Coronary artery (tissue), 2 donors: ENCODE measurements around the gene BHMT.

Experiments
- DNase-seq: peaks from one replicate; pipeline ENCODE4 v3.0.0-alpha.2; 2017; ENCODE audit warnings: low spot score
- H3K27ac ChIP-seq, 2 donors: fragments of 200-600 bp; sonication (generic); one replicate each; pipeline ENCODE4 v1.5.1; 2016 to 2019
- H3K4me3 ChIP-seq: fragments of 200-600 bp; sonication (generic); 2 replicates; pipeline ENCODE4 v1.5.1; 2016; ENCODE audit warnings: mild to moderate bottlenecking, moderate library complexity
- CTCF ChIP-seq: fragments of 200-600 bp; sonication (generic); IDR thresholded peaks from one replicate; pipeline ENCODE4 v1.5.1; 2019; ENCODE audit warnings: antibody characterized with exemption

The BHMT gene

DNA sequence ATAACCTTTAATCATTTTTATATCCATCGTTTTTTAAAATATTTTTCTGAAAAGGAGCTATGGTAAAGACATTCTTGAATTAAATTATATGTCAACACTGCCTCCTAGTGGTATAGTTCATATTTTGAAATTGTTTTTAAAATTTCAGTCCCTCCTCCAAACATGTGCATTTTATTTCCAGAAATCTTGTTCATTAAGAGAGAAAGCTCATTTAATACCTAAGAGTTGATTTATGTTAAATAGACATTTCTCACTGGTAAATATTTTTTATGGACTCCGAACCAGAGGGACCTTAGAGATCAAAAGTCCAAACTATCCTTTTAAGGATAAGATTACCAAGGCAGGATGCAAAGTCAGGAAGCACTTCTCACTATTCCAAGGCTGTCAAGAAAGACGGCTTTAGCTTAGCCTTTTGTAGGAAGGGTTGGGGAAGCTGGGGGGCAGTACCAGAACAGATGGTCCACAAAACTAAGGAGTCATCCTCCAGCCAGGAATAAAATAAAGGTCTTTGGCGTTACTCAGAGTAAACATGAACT is 21.6 kb downstream of the BHMT start:
- peak overlapping the region; percentile 58 for H3K4me3 ChIP-seq
- DNase-seq = no peak
- TF ChIP-seq CTCF = peak; percentile 14
- H3K27ac ChIP-seq = peak overlapping the region; percentile 65 to 69

- H3K4me3 ChIP-seq = peak overlapping the region; percentile 58
- no peak for DNase-seq
- peak; percentile 54 for TF ChIP-seq CTCF
- H3K27ac ChIP-seq = peak overlapping the region; percentile 65 to 69
Observed at GRCh38 chr5:79133657-79134451, 22.2 kb downstream of the BHMT start.

- TF ChIP-seq CTCF = no peak
- no peak for DNase-seq
- no peak overlapping the region for H3K27ac ChIP-seq
Observed at GRCh38 chr5:79135790-79136553, 24.4 kb downstream of the BHMT start.

GRCh38 chr5:79136618-79137017 is 25.0 kb downstream of the BHMT start:
- Histone ChIP-seq H3K4me3 (no peak overlapping the region), H3K27ac (no peak overlapping the region)
- no peak for DNase-seq
- TF ChIP-seq CTCF = no peak

More at GRCh38 chr5:79135790-79136553, 24.4 kb downstream of the BHMT start:
- no peak overlapping the region for H3K4me3 ChIP-seq

DNA sequence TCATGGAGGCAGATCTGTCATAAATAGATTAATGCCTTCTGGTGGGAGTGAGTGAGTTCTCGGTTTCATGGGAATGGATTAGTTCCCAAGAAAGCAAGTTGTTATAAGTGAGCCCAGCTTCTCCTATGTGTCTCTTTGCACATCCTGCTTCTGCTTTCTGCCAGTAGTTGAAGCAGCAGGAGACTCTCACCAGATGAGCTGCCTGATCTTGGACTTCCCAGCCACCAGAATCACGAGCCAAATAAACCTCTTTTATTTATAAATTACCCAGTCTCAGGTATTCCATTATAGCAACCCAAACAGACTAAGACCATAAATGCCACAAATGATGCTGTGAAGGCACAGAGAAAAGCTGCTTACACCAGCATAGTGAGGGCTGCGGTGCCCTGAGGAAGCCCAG is 28.9 kb downstream of the BHMT start:
- Histone ChIP-seq H3K4me3 (no peak overlapping the region), H3K27ac (no peak overlapping the region)
- DNase-seq = no peak
- no peak for TF ChIP-seq CTCF

DNA sequence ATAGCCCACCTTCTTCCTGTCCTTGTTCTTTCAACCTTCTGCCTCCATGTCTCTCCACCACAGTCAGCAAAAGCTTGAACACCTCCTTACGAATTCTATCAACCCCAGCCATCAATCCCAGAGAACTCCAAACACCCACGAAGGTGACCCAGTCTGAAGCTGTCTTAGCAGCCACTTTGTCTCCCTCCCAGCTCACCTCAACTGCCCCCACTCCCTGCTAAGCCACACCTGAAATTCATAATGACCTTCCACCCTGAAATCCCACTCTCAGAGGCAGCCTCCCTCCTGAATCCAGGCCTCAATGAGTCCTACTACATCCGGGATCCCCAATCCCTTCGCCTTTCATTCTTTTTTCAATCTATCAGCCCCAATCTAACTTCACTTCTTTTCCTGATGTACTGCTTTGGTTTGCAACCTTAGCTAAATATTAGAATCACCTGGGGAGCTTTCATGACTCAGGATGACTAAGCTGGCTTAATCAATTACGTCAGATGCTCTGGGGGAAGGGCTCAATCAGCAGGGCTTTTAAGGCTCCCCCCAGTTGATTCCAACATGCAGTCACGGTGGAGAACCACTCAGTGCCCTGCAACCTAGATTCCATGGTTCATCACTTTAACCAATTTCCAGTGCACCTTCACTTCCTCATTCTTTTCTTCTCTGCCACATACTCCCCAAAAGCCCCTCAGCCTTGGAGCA is 32.2 kb downstream of the BHMT start:
- DNase-seq = no peak
- no peak overlapping the region for H3K27ac ChIP-seq
- TF ChIP-seq CTCF = no peak

More for the DNA sequence above, 32.2 kb downstream of the BHMT start:
- H3K4me3 ChIP-seq = no peak overlapping the region
